ENCODE data around the gene ATP5F1D. TPM values are rescaled to one million over a fixed set of nuclear protein-coding genes. Genes with fewer than 3 reads are reported as not detected.

ATP5F1D gene
- total and polyA plus RNA-seq, 2 of the 13 experiments (the other 11 are each of a cell fraction or from before 2014, with no cell fraction given): 39.4 to 78.7 TPM

GRCh38 chr19:1269478-1270212 lies 28.1 kb downstream of the ATP5F1D start (continued):
- no peak for TF ChIP-seq NFAT5 (CRISPR knock-in tag; IDR thresholded peaks at IDR 0.05)
- TF ChIP-seq ZNF800 (CRISPR knock-in tag; IDR thresholded peaks at IDR 0.05): no peak
- no peak for TF ChIP-seq KAT2B (IDR thresholded peaks at IDR 0.05; ENCODE audit: borderline replicate concordance, low read depth, low read length)
- TF ChIP-seq FOXK2 (IDR thresholded peaks at IDR 0.05): no peak
- TF ChIP-seq FOXP1 (IDR thresholded peaks at IDR 0.05): no peak
- no peak for TF ChIP-seq FOXP1 (CRISPR knock-in tag; IDR thresholded peaks at IDR 0.05)
- TF ChIP-seq ATF1 (CRISPR knock-in tag; IDR thresholded peaks at IDR 0.05): no peak
- 0 out of 2 replicates have a peak, but pooled peaks have one; percentile 41 for TF ChIP-seq PAX8 (CRISPR knock-in tag; IDR thresholded peaks at IDR 0.05; ENCODE audit: borderline replicate concordance)
- TF ChIP-seq TBP (CRISPR knock-in tag; IDR thresholded peaks at IDR 0.05): no peak
- TF ChIP-seq ATAD3A (CRISPR knock-in tag; IDR thresholded peaks at IDR 0.05): no peak
- TF ChIP-seq ZNF891 (CRISPR knock-in tag; IDR thresholded peaks at IDR 0.05): 0 out of 2 replicates have a peak, but pooled peaks have one; percentile 9
- no peak for TF ChIP-seq ZNF354B (CRISPR knock-in tag; IDR thresholded peaks at IDR 0.05)
- TF ChIP-seq CBX1 (IDR thresholded peaks at IDR 0.05; ENCODE audit: low read depth): no peak
- TF ChIP-seq GABPA (IDR thresholded peaks at IDR 0.05; ENCODE audit: low read depth, low read length): no peak
- TF ChIP-seq GABPA (CRISPR knock-in tag; IDR thresholded peaks at IDR 0.05; ENCODE audit: low read depth): peak; percentile 58
- TF ChIP-seq ZNF275 (CRISPR knock-in tag; IDR thresholded peaks at IDR 0.05; ENCODE audit: borderline replicate concordance): no peak
- no peak for TF ChIP-seq IKZF1 (IDR thresholded peaks at IDR 0.05)
- TF ChIP-seq SNAPC2 (CRISPR knock-in tag; IDR thresholded peaks at IDR 0.05): no peak
- TF ChIP-seq USF2 (IDR thresholded peaks at IDR 0.05; ENCODE audit: low read depth, low read length): peak; percentile 68
- no peak; the same call in 1 of the 2 replicates for TF ChIP-seq USF2 (CRISPR knock-in tag; IDR thresholded peaks at IDR 0.05; ENCODE audit: borderline replicate concordance)
- TF ChIP-seq POLR2AphosphoS5 (IDR thresholded peaks at IDR 0.05; ENCODE audit: low read depth, low read length): no peak; the same call in none of the 2 replicates
- 0 out of 2 replicates have a peak, but pooled peaks have one; percentile 70 for TF ChIP-seq ZNF530 (CRISPR knock-in tag; IDR thresholded peaks at IDR 0.05; ENCODE audit: low read depth)

Data from HepG2 (cell line).